Immature natural killer cell (primary cell): Measurements from ENCODE around the gene UQCRHL. TPM values are rescaled to one million over a fixed set of nuclear protein-coding genes. Genes with fewer than 3 reads are reported as not detected.
A peak's percentile ranks its signal among the peaks of the same experiment; 100 is the strongest.

ENCODE experiments used
- DNase-seq, 3 donors: peaks; one replicate each; pipeline ENCODE4 v3.0.0; 2022; ENCODE audit warnings: mixed read lengths in 1 of 3
- H3K27ac Mint-ChIP-seq, 6 donors: one replicate each; pipeline ENCODE4 v1.8.0; 2020; ENCODE audit warnings: mixed read lengths in 6 of 6, mild to moderate bottlenecking in 5 of 6, inconsistent platforms in 4 of 6, moderate library complexity in 3 of 6
- H3K27me3 Mint-ChIP-seq, 3 donors: one replicate each; pipeline ENCODE4 v1.8.0; 2020 to 2021; ENCODE audit warnings: low read depth in 3 of 3, mild to moderate bottlenecking in 3 of 3, mixed read lengths in 3 of 3, moderate library complexity in 3 of 3, inconsistent platforms in 1 of 3
- H3K36me3 Mint-ChIP-seq, 3 donors: one replicate each; pipeline ENCODE4 v1.8.0; 2020; ENCODE audit warnings: mixed read lengths in 3 of 3, inconsistent platforms in 2 of 3, mild to moderate bottlenecking in 2 of 3
- H3K4me1 Mint-ChIP-seq, 2 donors: one replicate each; pipeline ENCODE4 v1.8.0; 2020; ENCODE audit warnings: inconsistent platforms in 2 of 2, mild to moderate bottlenecking in 2 of 2, mixed read lengths in 2 of 2, moderate library complexity in 1 of 2
- H3K4me3 Mint-ChIP-seq, 5 donors: one replicate each; pipeline ENCODE4 v1.8.0; 2020; ENCODE audit warnings: mild to moderate bottlenecking in 5 of 5, mixed read lengths in 5 of 5, inconsistent platforms in 3 of 5, moderate library complexity in 3 of 5
- H3K9me3 Mint-ChIP-seq, 6 donors: one replicate each; pipeline ENCODE4 v1.8.0; 2020; ENCODE audit warnings: mild to moderate bottlenecking in 6 of 6, mixed read lengths in 6 of 6, inconsistent platforms in 4 of 6, moderate library complexity in 3 of 6
- polyA plus RNA-seq, 3 donors: library from polyadenylated mRNA; unstranded; fragments of 300-500 nt; fragmentation: Illumina TruSeq; gene quantifications; one replicate each; pipeline ENCODE4 v1.2.3, GENCODE V29; 2021

The UQCRHL gene
- polyA plus RNA-seq, 3 donors from 2014 or later, result 0.90 to 1.3 TPM; not detected in 1

- Mint-ChIP-seq H3K27ac (no peak overlapping the region), H3K4me1 (no peaks in the 10 kb centered on the region), H3K36me3 (no peaks in the 10 kb centered on the region), H3K9me3 (no peaks in the 10 kb centered on the region), H3K27me3 (peaks cover 5 to 20% (median 8%) of the 10 kb centered on the region in 3 donors), H3K4me3 (no peak overlapping the region)
- no peak for DNase-seq
Observed at GRCh38 chr1:15765495-15766194, 41.8 kb downstream of the UQCRHL start.

- Mint-ChIP-seq H3K27ac (no peak overlapping the region), H3K4me1 (no peaks in the 10 kb centered on the region), H3K9me3 (no peaks in the 10 kb centered on the region), H3K36me3 (no peaks in the 10 kb centered on the region), H3K27me3 (peaks cover 5 to 24% (median 8%) of the 10 kb centered on the region in 3 donors), H3K4me3 (no peak overlapping the region)
- DNase-seq, result no peak
Observed at GRCh38 chr1:15764890-15765289, 42.6 kb downstream of the UQCRHL start.

DNA sequence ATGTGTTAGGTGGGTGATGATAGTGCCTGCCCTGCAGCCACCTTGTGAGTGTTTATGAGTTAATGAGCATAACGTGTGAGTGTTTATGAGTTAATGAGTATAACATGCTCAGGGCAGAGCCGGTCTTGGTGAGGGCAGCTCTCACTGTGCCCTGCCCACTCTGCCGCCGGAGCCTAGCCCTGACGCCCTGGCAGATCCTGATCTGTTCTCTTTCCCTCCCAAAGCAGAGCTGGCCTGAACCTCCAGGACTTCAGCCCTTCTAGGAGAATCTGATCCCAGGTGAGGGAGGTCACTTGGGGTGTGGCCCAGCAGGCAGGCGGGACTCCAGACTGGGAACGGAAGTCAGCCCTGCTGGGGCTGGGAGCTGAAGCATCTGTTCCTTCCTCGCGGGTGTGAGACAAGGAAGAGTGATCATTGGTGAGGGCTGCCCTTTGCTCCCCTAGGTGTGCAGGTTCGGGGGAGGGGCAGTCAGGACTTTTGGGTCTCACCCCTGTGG, 43.1 kb downstream of the UQCRHL start:
- Mint-ChIP-seq H3K27ac (no peak overlapping the region), H3K4me3 (no peak overlapping the region), H3K36me3 (no peaks in the 10 kb centered on the region), H3K4me1 (peaks cover 0 to 2% of the 10 kb centered on the region in 2 donors), H3K9me3 (no peaks in the 10 kb centered on the region), H3K27me3 (peaks cover 5 to 26% (median 8%) of the 10 kb centered on the region in 3 donors)
- no peak for DNase-seq

GRCh38 chr1:15762546-15762945, 44.9 kb downstream of the UQCRHL start:
- DNase-seq, result no peak
- Mint-ChIP-seq H3K4me3 (no peak overlapping the region), H3K9me3 (no peaks in the 10 kb centered on the region), H3K4me1 (peaks cover 0 to 4% of the 10 kb centered on the region in 2 donors), H3K36me3 (no peaks in the 10 kb centered on the region), H3K27me3 (peaks cover 4 to 28% (median 10%) of the 10 kb centered on the region in 3 donors), H3K27ac (no peak overlapping the region)

DNA sequence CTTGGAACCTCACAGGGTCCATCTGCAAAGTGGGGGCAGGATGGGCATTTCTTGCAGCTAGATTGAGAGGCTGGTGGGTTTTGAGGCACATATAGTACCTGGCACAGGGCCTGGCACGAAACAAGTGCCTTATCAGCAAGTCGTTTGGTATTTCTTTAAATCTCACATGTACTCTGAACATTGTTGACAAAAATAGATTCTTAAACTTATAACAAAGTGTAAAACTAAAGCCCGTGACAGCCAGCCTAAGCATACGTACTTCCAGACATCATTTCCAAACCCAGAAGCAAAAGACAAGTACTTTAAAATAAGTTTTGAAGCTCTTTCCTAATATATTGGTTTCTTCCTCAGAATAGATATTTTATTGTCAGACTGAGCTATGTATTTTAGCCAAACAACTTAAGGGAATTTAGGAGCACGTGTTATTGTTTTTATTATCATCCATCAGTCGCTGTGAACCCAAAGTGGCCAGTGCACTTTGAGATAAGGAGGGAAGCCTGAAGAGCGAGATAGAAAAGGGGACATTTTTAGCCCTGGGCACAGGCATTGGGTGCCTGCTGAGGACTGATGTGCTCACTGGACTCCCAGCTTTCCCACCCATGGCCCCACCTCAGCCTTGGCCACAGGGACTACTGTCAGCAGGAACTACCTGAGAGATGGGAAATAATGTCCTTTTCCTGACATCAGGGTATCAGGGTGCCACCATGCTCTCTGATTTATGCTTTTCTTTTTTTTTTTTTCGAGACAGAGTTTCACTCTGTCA, 45.9 kb downstream of the UQCRHL start:
- peaks cover 0 to 4% of the 10 kb centered on the region in 2 donors for H3K4me1 Mint-ChIP-seq
- no peak for DNase-seq
- H3K27me3 Mint-ChIP-seq, result peaks cover 6 to 30% (median 10%) of the 10 kb centered on the region in 3 donors
- H3K36me3 Mint-ChIP-seq, result no peaks in the 10 kb centered on the region
- no peak overlapping the region for H3K27ac Mint-ChIP-seq
- no peaks in the 10 kb centered on the region for H3K9me3 Mint-ChIP-seq
- no peak overlapping the region for H3K4me3 Mint-ChIP-seq

GRCh38 chr1:15760520-15761211, 46.8 kb downstream of the UQCRHL start:
- Mint-ChIP-seq H3K27ac (no peak overlapping the region), H3K4me1 (peaks cover 0 to 4% of the 10 kb centered on the region in 2 donors), H3K36me3 (no peaks in the 10 kb centered on the region), H3K27me3 (peaks cover 6 to 30% (median 8%) of the 10 kb centered on the region in 3 donors), H3K4me3 (no peak overlapping the region), H3K9me3 (no peaks in the 10 kb centered on the region)
- no peak for DNase-seq

- Mint-ChIP-seq H3K36me3 (no peaks in the 10 kb centered on the region), H3K27ac (no peak overlapping the region), H3K27me3 (peaks cover 8 to 24% (median 10%) of the 10 kb centered on the region in 3 donors), H3K4me1 (peaks cover 0 to 4% of the 10 kb centered on the region in 2 donors), H3K4me3 (peak overlapping the region in 3 of 5 donors; percentile 35 to 41 (median 37)), H3K9me3 (no peaks in the 10 kb centered on the region)
- DNase-seq, result no peak
Observed at GRCh38 chr1:15758953-15759661, 48.3 kb downstream of the UQCRHL start.

GRCh38 chr1:15758343-15758931, 49.0 kb downstream of the UQCRHL start, which contains the start of gene FBLIM1:
TSS of gene FBLIM1 (plus strand) at chr1:15758795. CDS start at chr1:15764984, 6,189 bp downstream.
- Mint-ChIP-seq H3K27me3 (peaks cover 8 to 24% (median 10%) of the 10 kb centered on the region in 3 donors), H3K4me1 (peaks cover 0 to 4% of the 10 kb centered on the region in 2 donors), H3K4me3 (peak within 1 kb of the TSS in 3 of 5 donors; percentile 41 to 56 (median 42)), H3K9me3 (no peaks in the 10 kb centered on the region), H3K36me3 (no peaks in the 10 kb centered on the region), H3K27ac (no peak within 1 kb of the TSS)
- no peak for DNase-seq

GRCh38 chr1:15757575-15758342, 49.7 kb downstream of the UQCRHL start:
- no peak for DNase-seq
- peaks cover 0 to 4% of the 10 kb centered on the region in 2 donors for H3K4me1 Mint-ChIP-seq
- no peak overlapping the region for H3K27ac Mint-ChIP-seq
- peak overlapping the region in 3 of 5 donors; percentile 35 to 56 (median 42) for H3K4me3 Mint-ChIP-seq
- H3K27me3 Mint-ChIP-seq, result peaks cover 8 to 24% (median 10%) of the 10 kb centered on the region in 3 donors
- no peaks in the 10 kb centered on the region for H3K9me3 Mint-ChIP-seq
- H3K36me3 Mint-ChIP-seq, result no peaks in the 10 kb centered on the region

Other genes with a start within 250 kb of the UQCRHL start
- under 1 TPM in 2 of 3 donors, not detected in 1; 0.39 to 0.64 TPM for gene AGMAT, start 222.6 kb downstream of the UQCRHL start, polyA plus RNA-seq
- gene DDI2, start 190.2 kb downstream of the UQCRHL start, polyA plus RNA-seq, result 1 to 10 TPM; 1.9 to 5.2 (median 3.3) TPM
- 1 to 10 TPM; 1.7 to 4.7 (median 3.2) TPM for gene PLEKHM2, start 123.3 kb downstream of the UQCRHL start, polyA plus RNA-seq
- gene SLC25A34, start 71.4 kb downstream of the UQCRHL start, polyA plus RNA-seq, result not detected
- gene TMEM82, start 65.2 kb downstream of the UQCRHL start, polyA plus RNA-seq, result not detected
- not detected for gene FBLIM1, start 48.9 kb downstream of the UQCRHL start, polyA plus RNA-seq
- gene SPEN, start 40.1 kb upstream of the UQCRHL start, polyA plus RNA-seq, result 10 to 100 TPM in 1 of 3 donors, 1 to 10 TPM in 2; 1.2 to 46.0 (median 6.0) TPM
- 10 to 100 TPM in 1 of 3 donors, 1 to 10 TPM in 2; 6.1 to 21.4 (median 7.0) TPM for gene ZBTB17, start 168.5 kb upstream of the UQCRHL start, polyA plus RNA-seq
- not detected for gene SRARP, start 196.6 kb upstream of the UQCRHL start, polyA plus RNA-seq
- not detected for gene HSPB7, start 210.4 kb upstream of the UQCRHL start, polyA plus RNA-seq
- gene CLCNKA, start 214.4 kb upstream of the UQCRHL start, polyA plus RNA-seq, result not detected
- gene CLCNKB, start 236.1 kb upstream of the UQCRHL start, polyA plus RNA-seq, result not detected